Mesodermal cell (in vitro differentiated cells): ENCODE measurements around the gene PEBP1.

Experiments used
- H3K27ac ChIP-seq: 2 replicates; pipeline ENCODE4 v1.7.0; 2013; ENCODE audit warnings: mild to moderate bottlenecking, low read depth, low read length, moderate library complexity; ENCODE audit not compliant: severe bottlenecking
- H3K36me3 ChIP-seq: 2 replicates; pipeline ENCODE4 v1.7.1; 2013; ENCODE audit warnings: mild to moderate bottlenecking, low read length, moderate library complexity; ENCODE audit not compliant: control insufficient read depth, insufficient read depth
- H3K4me1 ChIP-seq: one replicate; pipeline ENCODE4 v1.7.1; 2013; ENCODE audit warnings: mild to moderate bottlenecking, low read length; ENCODE audit not compliant: insufficient read depth, control insufficient read depth, poor library complexity, severe bottlenecking
- H3K4me3 ChIP-seq: 2 replicates; pipeline ENCODE4 v1.7.0; 2013; ENCODE audit warnings: low read length, control low read depth, mild to moderate bottlenecking; ENCODE audit not compliant: insufficient read depth, poor library complexity, severe bottlenecking; ENCODE audit errors: extremely low read depth
- H3K9me3 ChIP-seq: 2 replicates; pipeline ENCODE4 v1.7.1; 2013; ENCODE audit warnings: mild to moderate bottlenecking, low read length, moderate library complexity; ENCODE audit not compliant: control insufficient read depth
- WGBS, 2 experiments: methylation state at CpG; one replicate each; pipeline ENCODE4 v1.1.5; 2013; ENCODE audit warnings: missing lambda C conversion rate in 2 of 2; ENCODE audit not compliant: insufficient coverage in 2 of 2; 5-methylcytosine and 5-hydroxymethylcytosine counted together

Gene PEBP1

GRCh38 chr12:118166946-118167345, 31.0 kb downstream of the PEBP1 start:
- Histone ChIP-seq H3K27ac (no peak overlapping the region), H3K36me3 (peaks cover 5% of the 10 kb centered on the region), H3K4me3 (no peak overlapping the region), H3K4me1 (no peaks in the 10 kb centered on the region), H3K9me3 (no peaks in the 10 kb centered on the region)
- 90% methylated on average over 1 of the region's 2 CpGs; no CpG with 5 or more reads in 1 of the 2 experiments for WGBS, 2 experiments

- Histone ChIP-seq H3K4me3 (no peak overlapping the region), H3K27ac (no peak overlapping the region), H3K36me3 (peaks cover 9% of the 10 kb centered on the region), H3K9me3 (no peaks in the 10 kb centered on the region), H3K4me1 (no peaks in the 10 kb centered on the region)
- WGBS, 2 experiments: 84 to 89% methylated on average over 4 of the region's 4 CpGs
Observed at GRCh38 chr12:118175823-118176447, 40.0 kb downstream of the PEBP1 start.

- no peaks in the 10 kb centered on the region for H3K9me3 ChIP-seq
Observed at GRCh38 chr12:118183155-118183554, 47.2 kb downstream of the PEBP1 start.

GRCh38 chr12:118183711-118184110, 47.8 kb downstream of the PEBP1 start:
- H3K4me1 ChIP-seq: no peaks in the 10 kb centered on the region
- H3K27ac ChIP-seq: no peak overlapping the region
- H3K4me3 ChIP-seq: no peak overlapping the region
- no peaks in the 10 kb centered on the region for H3K36me3 ChIP-seq
- no peaks in the 10 kb centered on the region for H3K9me3 ChIP-seq

More at GRCh38 chr12:118183155-118183554, 47.2 kb downstream of the PEBP1 start:
- no peaks in the 10 kb centered on the region for H3K36me3 ChIP-seq
- H3K4me3 ChIP-seq: no peak overlapping the region
- H3K4me1 ChIP-seq: no peaks in the 10 kb centered on the region
- no peak overlapping the region for H3K27ac ChIP-seq

- peaks cover 6% of the 10 kb centered on the region for H3K4me1 ChIP-seq
- WGBS, 2 experiments: 84% methylated on average over 3 of the region's 5 CpGs; no CpG with 5 or more reads in 1 of the 2 experiments
- H3K9me3 ChIP-seq: no peaks in the 10 kb centered on the region
- H3K4me3 ChIP-seq: no peak overlapping the region
- H3K36me3 ChIP-seq: no peaks in the 10 kb centered on the region
- no peak overlapping the region for H3K27ac ChIP-seq
Observed at GRCh38 chr12:118185602-118186397, 49.9 kb downstream of the PEBP1 start.

- Histone ChIP-seq H3K9me3 (no peaks in the 10 kb centered on the region), H3K36me3 (no peaks in the 10 kb centered on the region), H3K4me1 (peaks cover 6% of the 10 kb centered on the region), H3K4me3 (no peak overlapping the region), H3K27ac (no peak overlapping the region)
- WGBS, 2 experiments: 88 to 94% methylated on average over 4 to 6 of the region's 6 CpGs
Observed at GRCh38 chr12:118187751-118188435, 52.0 kb downstream of the PEBP1 start.

- Histone ChIP-seq H3K27ac (no peak overlapping the region), H3K4me1 (peaks cover 6% of the 10 kb centered on the region), H3K9me3 (no peaks in the 10 kb centered on the region), H3K36me3 (no peaks in the 10 kb centered on the region), H3K4me3 (no peak overlapping the region)
- no CpG with 5 or more reads among the region's 10 CpGs for WGBS, 2 experiments
Observed at GRCh38 chr12:118188690-118189371, 52.9 kb downstream of the PEBP1 start.

GRCh38 chr12:118189741-118190191, 53.8 kb downstream of the PEBP1 start:
- 18 to 24% methylated on average over 6 to 10 of the region's 14 CpGs for WGBS, 2 experiments
- H3K27ac ChIP-seq: peak overlapping the region; percentile 80
- H3K4me1 ChIP-seq: peaks cover 6% of the 10 kb centered on the region
- H3K36me3 ChIP-seq: no peaks in the 10 kb centered on the region
- no peaks in the 10 kb centered on the region for H3K9me3 ChIP-seq
- H3K4me3 ChIP-seq: peak overlapping the region; percentile 6

GRCh38 chr12:118190266-118190665, 54.3 kb downstream of the PEBP1 start:
- no peaks in the 10 kb centered on the region for H3K9me3 ChIP-seq
- WGBS, 2 experiments: 65 to 75% methylated on average over 8 to 9 of the region's 11 CpGs
- H3K4me1 ChIP-seq: peaks cover 6% of the 10 kb centered on the region
- H3K36me3 ChIP-seq: no peaks in the 10 kb centered on the region
- H3K27ac ChIP-seq: peak overlapping the region; percentile 80
- H3K4me3 ChIP-seq: no peak overlapping the region

GRCh38 chr12:118193477-118193876, 57.6 kb downstream of the PEBP1 start:
- no peak overlapping the region for H3K4me3 ChIP-seq
- WGBS, 2 experiments: 90 to 94% methylated on average over 4 of the region's 5 CpGs
- peaks cover 6% of the 10 kb centered on the region for H3K4me1 ChIP-seq
- H3K9me3 ChIP-seq: no peaks in the 10 kb centered on the region
- no peak overlapping the region for H3K27ac ChIP-seq
- no peaks in the 10 kb centered on the region for H3K36me3 ChIP-seq
